MCF 10A (cell line): ENCODE measurements around the gene TSPYL6. TPM values are rescaled to one million over a fixed set of nuclear protein-coding genes. Genes with fewer than 3 reads are reported as not detected.

Source experiments
- total RNA-seq: library from RNA; stranded (reverse); gene quantifications from 2 replicates; pipeline ENCODE4 v1.2.3, GENCODE V29; 2022

Gene TSPYL6
- total RNA-seq, 1 experiment from 2014 or later, result not detected

Other genes starting within 250 kb of the TSPYL6 start
- 14.3 and 17.8 TPM in 2 replicates for gene ACYP2, start 140.6 kb downstream of the TSPYL6 start, total RNA-seq
- gene SPTBN1, start 200.1 kb upstream of the TSPYL6 start, total RNA-seq, result 148 and 171 TPM in 2 replicates